Fibroblast of skin of left biceps (primary cell): ENCODE data around the gene TREM2.
A peak's percentile ranks its signal among the peaks of the same experiment; 100 is the strongest.

Experiments used
- DNase-seq, 2 experiments: peaks; one replicate each; pipeline ENCODE4 v3.0.0-alpha.2; 2013; ENCODE audit warnings: low read depth in 2 of 2

Gene TREM2

GRCh38 chr6:41182069-41183034 lies 19.4 kb upstream of the TREM2 start:
- peak in 1 of 2 experiments; percentile 11 for DNase-seq

GRCh38 chr6:41181566-41181965 lies 18.6 kb upstream of the TREM2 start:
- DNase-seq, result no peak

GRCh38 chr6:41179163-41179562 lies 16.2 kb upstream of the TREM2 start:
- no peak for DNase-seq

GRCh38 chr6:41177695-41178094 lies 14.8 kb upstream of the TREM2 start:
- DNase-seq, result no peak

- no peak for DNase-seq
Measured at GRCh38 chr6:41177287-41177686, 14.4 kb upstream of the TREM2 start.

GRCh38 chr6:41176189-41176588 lies 13.3 kb upstream of the TREM2 start:
- no peak for DNase-seq

GRCh38 chr6:41175084-41175483 lies 12.2 kb upstream of the TREM2 start:
- DNase-seq, result no peak

GRCh38 chr6:41174610-41175009 lies 11.7 kb upstream of the TREM2 start:
- no peak for DNase-seq

- DNase-seq, result no peak
Measured at GRCh38 chr6:41171908-41172307, 9.0 kb upstream of the TREM2 start.

GRCh38 chr6:41170547-41171160 lies 7.7 kb upstream of the TREM2 start:
- no peak for DNase-seq

- no peak for DNase-seq
Measured at GRCh38 chr6:41167173-41167963, 4.5 kb upstream of the TREM2 start.

GRCh38 chr6:41164551-41165120 lies 1.7 kb upstream of the TREM2 start:
- DNase-seq, result no peak

- no peak for DNase-seq
Measured at GRCh38 chr6:41163419-41163717, 452 bp upstream of the TREM2 start.

- no peak for DNase-seq
Measured at GRCh38 chr6:41161851-41162552, 914 bp downstream of the TREM2 start.

- DNase-seq, result no peak
Measured at GRCh38 chr6:41161380-41161779, 1.5 kb downstream of the TREM2 start.

GRCh38 chr6:41160933-41161332 lies 2.0 kb downstream of the TREM2 start:
- DNase-seq, result no peak

- no peak for DNase-seq
Measured at GRCh38 chr6:41159415-41160082, 3.4 kb downstream of the TREM2 start.

- DNase-seq, result no peak
Measured at GRCh38 chr6:41157323-41157722, 5.6 kb downstream of the TREM2 start.

- DNase-seq, result no peak
Measured at GRCh38 chr6:41156771-41157170, 6.1 kb downstream of the TREM2 start.

GRCh38 chr6:41156001-41156400 lies 6.9 kb downstream of the TREM2 start:
- no peak for DNase-seq
